T-helper 1 cell treated with Interleukin-12 subunit alpha and Interleukin-12 subunit beta and Interleukin-4 antibody, amounts not matched to agents 30 ng/mL and 1 ng/mL, for 36 hours (primary cell): ENCODE data around the gene CSNK1E. TPM values are rescaled to one million over a fixed set of nuclear protein-coding genes. Genes with fewer than 3 reads are reported as not detected.

Source experiments
- intact Hi-C: fragments of 100-400 bp; cut with micrococcal nuclease; formaldehyde crosslinking; loops from one replicate; pipeline ENCODE4 v1.15.1; 2024
- total RNA-seq: library from RNA; stranded (reverse); gene quantifications from 2 replicates; pipeline ENCODE4 v1.2.3, GENCODE V29; 2022

The CSNK1E gene
- total RNA-seq, 1 donor from 2014 or later: 106 TPM

GRCh38 chr22:38282397-38282796 is 34.8 kb downstream of the CSNK1E start:
- intact Hi-C loops: no loop called here

- intact Hi-C loops: no loop called here
Measured at GRCh38 chr22:38276166-38276565, 41.1 kb downstream of the CSNK1E start.

GRCh38 chr22:38273135-38273826 is 44.0 kb downstream of the CSNK1E start:
- intact Hi-C loops: loop anchor here (1.0 to 5.0 kb wide), 10 partner anchors 44 to 664 kb away; partner anchors contain the start of genes C22orf23, CSNK1E, DDX17 and DMC1

- intact Hi-C loops: loop anchor here (1.0 to 5.0 kb wide), 10 partner anchors 45 to 664 kb away; partner anchors contain the start of genes C22orf23, CSNK1E, DDX17 and DMC1
Measured at GRCh38 chr22:38272373-38273134, 44.7 kb downstream of the CSNK1E start, which contains the start of gene TMEM184B. Gene TMEM184B (minus strand): TSS chr22:38273010. CDS start chr22:38247961, 25,049 bp downstream.

- intact Hi-C loops: loop anchor here (2.0 to 5.0 kb wide), 9 partner anchors 71 to 663 kb away; partner anchors contain the start of genes C22orf23, DDX17, DMC1 and GGA1
Measured at GRCh38 chr22:38271927-38272372, 45.3 kb downstream of the CSNK1E start.

GRCh38 chr22:38271101-38271500 is 46.1 kb downstream of the CSNK1E start:
- intact Hi-C loops: loop anchor here (5.0 kb wide), 4 partner anchors 214 to 584 kb away; partner anchors contain the start of genes DMC1, GTPBP1, NOL12 and PICK1

- intact Hi-C loops: loop anchor here (5.0 kb wide), 4 partner anchors 213 to 583 kb away; partner anchors contain the start of genes DMC1, GTPBP1, NOL12 and PICK1
Measured at GRCh38 chr22:38270091-38270992, 46.9 kb downstream of the CSNK1E start.

- intact Hi-C loops: no loop called here
Measured at GRCh38 chr22:38269466-38269865, 47.8 kb downstream of the CSNK1E start.

- intact Hi-C loops: loop anchor here (1.0 kb wide), 1 partner anchor 87 kb away; no protein-coding TSS in a partner anchor
Measured at GRCh38 chr22:38267086-38267485, 50.1 kb downstream of the CSNK1E start.

- intact Hi-C loops: no loop called here
Measured at GRCh38 chr22:38266120-38266519, 51.1 kb downstream of the CSNK1E start.

- intact Hi-C loops: no loop called here
Measured at GRCh38 chr22:38264322-38264843, 52.9 kb downstream of the CSNK1E start.

- intact Hi-C loops: loop anchor here (1.0 kb wide), 1 partner anchor 91 kb away; no protein-coding TSS in a partner anchor
Measured at GRCh38 chr22:38262051-38262795, 55.0 kb downstream of the CSNK1E start.

- intact Hi-C loops: no loop called here
Measured at GRCh38 chr22:38260761-38261681, 56.2 kb downstream of the CSNK1E start.

- intact Hi-C loops: no loop called here
Measured at GRCh38 chr22:38259370-38259769, 57.9 kb downstream of the CSNK1E start.

- intact Hi-C loops: no loop called here
Measured at GRCh38 chr22:38258895-38259294, 58.3 kb downstream of the CSNK1E start.

- intact Hi-C loops: no loop called here
Measured at GRCh38 chr22:38257650-38258250, 59.5 kb downstream of the CSNK1E start.

GRCh38 chr22:38257181-38257580 is 60.1 kb downstream of the CSNK1E start:
- intact Hi-C loops: no loop called here

- intact Hi-C loops: no loop called here
Measured at GRCh38 chr22:38255697-38256096, 61.5 kb downstream of the CSNK1E start.
